NCI-H2196 treated with DMSO at 0.1 percent for 48 hours (cell line): ENCODE results near the gene NT5C2.
"Not testable (repeated sequence)": the region's sequence is repeated elsewhere in the genome, so short reads cannot be mapped to it uniquely, and the experiment has no call there.

Experiments
- DNase-seq: peaks from one replicate; lab custom pipeline; 2025; ENCODE audit not compliant: unreplicated experiment; lab: John Stamatoyannopoulos, UW

NT5C2 gene

DNA sequence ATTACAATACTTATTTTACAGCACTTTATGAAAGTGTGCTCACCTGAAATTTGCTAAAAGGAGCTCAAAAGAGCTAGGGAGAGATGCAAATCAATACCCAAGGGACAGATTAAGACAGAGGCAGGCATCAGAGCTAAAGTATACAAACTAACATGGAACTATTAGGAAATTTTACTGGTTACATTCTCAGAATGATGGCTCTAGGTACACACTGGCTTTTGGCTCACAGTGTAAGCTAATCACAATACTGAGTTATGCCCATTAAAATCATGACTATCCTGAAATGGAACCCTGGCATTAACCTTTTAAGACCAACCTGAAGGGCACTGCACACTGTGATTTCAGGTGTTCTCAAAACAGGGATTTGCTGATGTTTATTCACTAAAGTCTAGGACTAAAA lies 98.1 kb downstream of the NT5C2 start:
- DNase-seq, result no peak

DNA sequence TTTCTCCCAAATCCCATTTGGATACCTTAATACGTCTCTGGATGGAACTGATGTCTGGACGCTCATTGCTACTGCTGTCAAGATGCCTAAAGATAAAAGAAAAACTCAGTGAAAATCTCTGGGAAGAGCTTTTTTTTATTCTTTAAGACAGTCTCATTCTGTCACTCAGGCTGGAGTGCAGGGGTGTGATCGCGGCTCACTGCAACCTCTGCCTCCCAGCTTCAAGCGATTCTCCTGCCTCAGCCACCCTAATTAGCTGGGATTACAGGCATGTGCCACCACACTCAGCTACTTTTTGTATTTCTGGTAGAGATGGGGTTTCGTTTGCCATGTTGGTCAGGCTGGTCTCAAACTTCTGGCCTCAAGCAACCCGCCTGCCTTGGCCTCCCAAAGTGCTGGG lies 102.2 kb downstream of the NT5C2 start:
- no peak for DNase-seq

DNA sequence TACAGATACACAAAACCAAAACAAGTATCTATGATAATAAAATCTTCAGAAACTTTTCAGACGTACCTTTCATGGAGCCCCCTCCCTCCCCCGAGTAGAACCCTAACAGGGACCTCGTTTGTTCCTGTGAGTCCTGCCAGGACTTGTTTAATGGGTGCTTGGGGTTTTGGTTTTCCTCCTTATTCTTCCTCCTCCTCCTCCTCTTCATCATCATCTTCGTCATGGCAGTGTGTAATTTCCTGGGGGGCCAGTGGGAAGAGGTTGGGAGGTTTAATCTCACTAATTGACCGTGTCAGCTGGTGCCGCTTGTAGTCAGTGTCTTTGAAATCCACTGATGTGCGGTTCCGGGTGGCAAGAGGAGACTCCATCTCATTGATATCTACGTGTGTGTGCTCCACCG lies 103.6 kb downstream of the NT5C2 start:
- no peak for DNase-seq

DNA sequence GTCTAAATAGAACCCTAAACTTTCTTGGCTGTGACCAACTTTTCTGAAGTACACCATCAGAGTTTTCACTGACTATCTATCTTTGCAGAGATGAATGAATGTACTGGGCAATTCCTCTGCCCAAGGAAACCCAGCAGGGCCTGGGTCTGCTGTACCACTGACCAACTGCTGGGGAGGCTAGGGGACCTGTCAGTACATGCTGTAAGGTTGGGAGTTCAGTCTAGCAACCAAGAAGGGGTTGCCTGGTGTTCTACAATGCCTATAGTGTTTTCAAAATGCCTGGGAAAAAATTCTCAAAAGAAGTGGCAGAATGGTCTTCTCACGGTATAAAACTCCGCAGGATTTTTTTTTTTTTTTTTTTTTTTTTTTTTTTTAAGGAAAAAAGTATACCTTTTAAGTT lies 106.3 kb downstream of the NT5C2 start:
- no peak for DNase-seq

DNA sequence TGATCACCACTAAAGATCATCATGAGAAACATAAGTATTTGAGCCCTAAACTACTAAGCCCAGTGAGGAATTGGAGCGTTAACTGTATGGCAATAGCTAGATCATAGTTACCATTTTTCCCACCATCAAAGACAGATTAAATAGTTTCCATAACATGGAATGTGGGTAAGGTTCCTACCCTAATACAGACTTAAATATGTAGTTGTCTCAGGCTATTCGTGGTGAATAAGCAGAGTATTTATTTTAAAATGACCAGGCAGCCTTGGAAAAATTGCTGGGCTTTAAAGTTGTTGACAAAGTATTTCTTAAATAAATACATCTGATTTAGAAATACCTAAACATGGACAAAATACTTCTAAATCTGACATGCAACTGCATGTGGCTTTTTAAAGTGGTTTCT lies 106.8 kb downstream of the NT5C2 start:
- DNase-seq, result no peak

DNA sequence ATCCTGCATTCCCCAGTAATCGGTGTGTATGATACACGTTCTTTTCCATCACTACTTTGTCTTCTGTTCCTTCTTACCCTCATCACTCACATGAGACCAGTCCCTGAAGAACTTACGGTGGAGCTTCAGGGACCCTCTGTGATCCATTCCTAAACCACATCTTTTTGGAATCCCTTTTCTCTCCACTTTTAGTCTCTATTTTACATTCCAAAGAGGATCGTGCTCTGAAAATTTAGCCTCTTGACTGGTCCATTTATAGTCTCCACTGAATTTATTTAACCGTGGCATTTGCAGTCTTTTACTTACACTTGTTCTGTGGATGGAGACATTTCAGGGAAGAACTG lies 109.1 kb downstream of the NT5C2 start:
- DNase-seq, result no peak

DNA sequence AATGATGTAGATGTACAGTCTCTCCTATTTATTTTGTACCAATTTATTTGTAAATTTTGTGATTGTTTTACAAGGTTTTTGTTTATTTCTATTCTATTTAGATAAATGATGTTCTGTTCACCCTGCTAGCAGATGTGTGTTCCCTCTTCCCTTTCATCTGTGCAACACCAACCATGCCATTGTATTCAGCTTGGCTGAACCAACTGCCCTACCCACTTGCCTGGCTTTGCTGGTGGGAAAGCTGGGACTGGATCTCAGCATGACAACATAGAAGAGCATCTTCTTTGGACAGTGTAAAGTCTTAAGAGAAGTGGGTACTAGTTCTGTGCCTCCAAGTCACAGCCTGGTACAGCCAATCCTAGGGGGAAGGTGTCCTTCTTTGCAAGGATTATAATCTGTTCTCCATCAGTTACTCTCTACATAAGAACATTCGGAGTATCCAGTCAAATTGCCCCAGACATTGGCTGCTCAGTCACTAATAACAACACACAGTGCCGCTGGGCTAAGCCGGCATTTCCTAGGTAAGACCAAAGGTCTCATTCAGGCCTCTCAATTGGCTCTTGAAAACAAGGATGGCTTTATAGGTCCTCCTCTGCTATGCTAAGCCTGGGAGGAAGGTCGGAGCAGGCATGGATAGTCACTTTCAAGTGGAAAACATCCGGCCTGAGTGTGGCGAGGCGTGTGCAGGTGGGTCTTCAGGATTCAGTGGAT lies 109.7 kb downstream of the NT5C2 start:
- DNase-seq, result no peak

DNA sequence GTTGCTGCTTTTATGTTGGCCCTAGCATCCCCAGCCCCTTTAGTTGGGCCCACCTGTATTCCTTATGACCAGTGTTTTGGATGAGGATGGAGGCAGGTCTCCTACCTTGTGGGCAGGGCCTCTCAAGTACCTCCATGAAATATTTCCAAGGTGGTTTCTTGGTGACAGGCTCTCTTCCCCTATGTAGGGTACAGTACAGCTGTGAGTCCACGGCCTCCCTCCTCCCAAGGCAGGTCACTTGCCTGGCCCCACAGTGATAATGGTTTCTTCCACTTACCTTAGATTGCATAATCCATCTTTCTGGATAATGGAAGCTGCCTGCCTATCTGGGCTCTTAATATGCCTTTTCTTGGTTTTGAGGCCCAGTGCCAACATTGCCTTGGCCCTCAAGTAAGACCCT lies 110.4 kb downstream of the NT5C2 start:
- no peak for DNase-seq

DNA sequence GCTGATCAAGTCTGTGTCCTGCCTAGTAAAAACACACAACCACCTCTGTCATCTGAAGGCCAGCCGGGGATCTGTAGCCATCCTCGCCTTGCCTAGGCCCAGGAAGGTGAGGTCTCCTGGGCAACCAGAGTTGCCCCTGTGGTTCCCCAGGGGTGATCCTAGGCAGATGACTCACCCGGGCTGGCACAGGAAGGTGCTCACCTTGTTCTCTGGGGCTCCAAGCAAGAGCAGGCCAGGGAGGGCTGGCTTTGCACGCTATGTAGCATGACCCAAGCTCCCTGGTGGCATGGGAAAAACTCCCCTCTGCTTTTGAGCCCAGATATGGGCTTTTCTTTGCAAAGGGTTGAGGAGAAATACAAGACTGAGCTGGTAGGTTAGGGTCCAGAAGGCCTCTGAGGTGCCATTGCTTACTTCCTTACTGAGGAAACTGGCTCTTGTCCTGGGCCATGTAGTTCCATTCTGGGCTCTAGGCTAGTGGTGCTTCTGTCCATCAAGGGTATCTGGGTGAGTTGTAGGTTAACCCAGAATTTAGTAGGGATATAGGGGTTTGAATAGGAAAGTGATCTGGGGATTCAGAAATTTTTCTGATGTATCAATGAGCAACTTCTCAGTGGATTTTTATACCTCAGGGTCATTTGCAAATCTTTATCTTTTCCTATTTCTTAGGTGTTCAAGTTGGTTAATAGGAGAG lies 112.0 kb downstream of the NT5C2 start:
- DNase-seq, result no peak

DNA sequence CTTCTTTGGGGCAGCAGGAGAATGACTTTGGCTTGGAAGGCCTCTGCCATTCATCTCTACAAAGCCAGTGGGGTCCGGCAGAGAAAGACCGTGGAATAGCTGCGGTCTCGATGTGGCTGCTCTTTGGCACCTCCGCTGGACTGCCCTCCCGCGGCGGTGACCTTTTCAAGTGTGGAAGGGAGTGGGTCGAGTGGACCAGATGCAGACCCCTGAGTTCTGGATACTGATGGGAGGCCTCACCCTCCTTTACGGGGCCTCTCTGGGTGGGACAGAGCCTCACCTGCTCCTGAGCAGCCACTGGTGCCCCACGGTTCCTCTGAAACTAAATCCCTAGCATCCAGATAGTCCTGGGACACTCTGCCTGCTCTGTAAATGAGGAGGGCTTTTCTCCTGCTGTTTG lies 113.1 kb downstream of the NT5C2 start:
- DNase-seq, result no peak

DNA sequence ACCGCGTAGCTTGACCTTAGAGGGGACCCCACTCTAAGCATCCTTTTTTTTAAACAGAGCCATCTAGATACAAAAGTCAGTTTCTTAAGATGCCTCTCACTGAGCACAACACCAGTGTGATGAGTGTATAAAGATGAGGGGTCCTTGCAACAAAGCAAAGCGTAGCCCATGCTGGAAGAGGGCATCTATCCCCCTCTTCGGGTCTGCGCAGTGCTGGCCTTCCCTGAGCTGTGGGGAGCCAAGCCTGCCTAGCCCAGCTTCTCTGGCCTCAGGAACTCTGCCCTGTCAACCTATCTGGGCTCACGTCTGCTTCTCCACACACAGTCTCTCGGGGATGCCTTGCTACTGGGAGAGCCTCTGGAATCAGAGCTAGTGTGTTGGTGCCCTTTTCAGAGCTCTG lies 114.0 kb downstream of the NT5C2 start:
- DNase-seq, result no peak

DNA sequence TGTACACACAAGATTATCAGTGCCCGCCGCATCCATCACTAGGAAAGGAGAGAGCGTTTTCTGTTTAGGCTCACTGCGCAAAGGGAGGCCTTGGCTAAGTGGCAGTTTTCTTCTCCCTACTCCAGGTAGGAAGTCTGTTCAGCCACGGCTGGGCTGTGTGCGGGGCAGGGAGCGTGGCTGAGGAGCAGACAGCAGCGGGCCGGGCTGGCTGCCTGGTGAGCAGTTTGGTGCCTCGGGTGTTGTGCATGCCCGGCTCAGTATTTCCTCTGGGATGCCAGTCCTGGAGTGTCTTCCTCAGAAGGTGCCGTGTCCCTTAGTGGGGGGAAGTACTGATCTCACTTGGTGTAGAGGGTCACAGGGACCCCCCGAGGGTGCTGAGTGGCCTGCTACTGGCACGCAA lies 114.4 kb downstream of the NT5C2 start:
- no peak for DNase-seq

DNA sequence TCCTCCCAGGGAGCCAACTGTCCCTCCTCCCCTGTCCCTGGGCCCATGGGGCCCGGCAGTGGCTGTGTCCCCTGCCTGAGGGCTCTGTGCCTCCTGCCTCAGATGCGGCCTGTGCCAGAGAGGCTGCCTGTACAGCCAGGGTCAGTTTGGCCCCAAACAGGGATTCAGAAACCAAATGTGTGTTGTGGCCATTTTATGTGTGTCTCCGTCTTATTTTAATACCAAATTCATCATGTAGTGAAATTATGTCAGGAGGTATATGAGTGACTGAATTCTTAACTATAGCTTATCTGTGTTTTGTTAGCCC lies 114.8 kb downstream of the NT5C2 start:
- DNase-seq, result no peak

DNA sequence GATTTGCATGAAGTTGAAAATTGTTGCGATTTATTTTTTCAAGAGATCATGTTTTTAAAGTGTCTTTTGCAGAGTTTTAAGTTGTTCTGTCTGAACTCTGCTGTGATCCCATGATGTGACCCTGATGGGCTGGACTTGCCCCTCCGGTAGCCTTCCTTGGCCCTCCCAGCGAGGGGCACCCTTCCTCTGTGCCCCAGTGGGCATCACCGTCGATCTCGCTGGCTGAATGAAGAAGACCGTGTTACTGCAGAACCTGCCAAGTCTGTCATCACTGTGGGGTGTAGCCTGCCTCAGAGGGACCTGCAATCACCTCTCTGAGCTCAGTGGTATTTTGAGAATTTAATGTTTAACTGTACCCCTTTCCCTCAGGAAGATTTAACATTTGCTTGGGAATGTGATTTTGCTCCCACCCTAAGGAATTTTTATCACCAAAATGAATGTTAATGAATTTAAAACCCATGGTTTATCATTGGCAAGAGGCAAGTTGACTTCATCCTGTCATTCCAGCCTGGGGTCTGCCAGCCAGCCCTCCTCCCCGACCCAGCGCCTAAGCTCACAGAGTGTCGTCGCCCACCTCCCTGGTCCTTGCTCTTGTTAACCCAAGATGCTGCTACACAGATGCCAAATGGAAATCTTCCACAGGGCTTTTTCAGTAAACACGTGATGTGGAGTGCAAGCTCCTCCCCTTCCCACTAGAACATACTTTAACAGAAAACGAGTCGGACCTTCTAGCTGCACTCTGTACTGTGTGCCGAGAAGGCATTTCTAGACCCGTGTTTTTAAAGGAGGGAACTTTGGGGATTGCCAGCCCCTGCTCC lies 115.4 kb downstream of the NT5C2 start:
- no peak for DNase-seq

DNA sequence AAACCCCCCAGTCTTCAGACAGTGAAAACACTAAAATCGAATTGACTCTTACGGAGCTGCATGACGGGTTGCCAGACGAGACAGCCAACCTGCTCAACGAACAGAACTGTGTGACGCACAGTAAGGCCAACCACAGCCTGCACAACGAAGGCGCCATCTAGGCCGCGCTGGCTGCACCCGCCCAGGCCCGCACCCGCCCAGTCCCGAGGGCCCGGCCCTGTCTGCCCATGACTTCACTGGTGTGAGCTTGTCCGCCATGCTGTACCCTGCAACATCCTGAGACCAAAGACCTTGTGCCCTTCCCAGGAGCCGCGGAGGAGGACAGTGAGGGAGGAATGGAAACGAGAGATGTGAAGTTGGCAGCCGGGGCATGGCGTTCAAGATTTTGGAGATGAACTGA lies 116.1 kb downstream of the NT5C2 start:
- DNase-seq, result no peak

DNA sequence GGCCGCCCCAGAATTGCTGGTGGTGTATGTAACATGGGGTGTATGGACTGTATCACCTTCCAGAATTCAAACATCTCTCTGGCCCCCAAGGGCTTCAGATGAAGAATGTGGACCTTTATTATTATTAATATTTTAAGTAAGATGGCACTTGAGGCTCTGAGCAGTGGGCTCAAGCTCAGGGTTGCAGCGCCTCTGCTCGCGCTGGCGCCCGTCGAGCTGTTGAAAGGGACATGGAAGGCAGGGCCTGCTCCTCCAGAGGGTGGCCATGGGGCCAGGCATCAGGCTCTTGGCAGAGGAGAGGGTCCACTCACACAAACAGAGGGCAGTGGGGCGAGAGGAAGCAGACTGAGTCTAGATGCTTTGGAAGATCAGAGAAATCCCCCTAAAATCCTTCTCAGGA lies 120.2 kb downstream of the NT5C2 start:
- no peak for DNase-seq

DNA sequence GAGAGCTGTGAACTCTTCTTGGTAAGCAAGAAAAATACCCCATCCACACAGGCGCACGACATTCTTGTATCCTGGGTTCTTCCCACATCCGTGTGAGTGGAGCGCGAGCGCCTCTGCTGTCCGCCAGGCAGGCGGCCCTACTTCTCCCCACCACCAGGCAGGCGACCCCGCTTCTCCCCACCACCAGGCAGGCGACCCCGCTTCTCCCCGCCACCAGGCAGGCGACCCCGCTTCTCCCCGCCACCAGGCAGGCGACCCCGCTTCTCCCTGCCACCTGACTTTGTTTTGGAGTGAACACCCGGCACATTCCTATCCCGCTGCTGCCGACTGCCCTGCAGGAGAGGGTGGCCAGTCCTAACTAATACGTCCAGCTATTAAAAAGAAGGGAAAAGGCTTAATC lies 120.8 kb downstream of the NT5C2 start:
- DNase-seq, result no peak

DNA sequence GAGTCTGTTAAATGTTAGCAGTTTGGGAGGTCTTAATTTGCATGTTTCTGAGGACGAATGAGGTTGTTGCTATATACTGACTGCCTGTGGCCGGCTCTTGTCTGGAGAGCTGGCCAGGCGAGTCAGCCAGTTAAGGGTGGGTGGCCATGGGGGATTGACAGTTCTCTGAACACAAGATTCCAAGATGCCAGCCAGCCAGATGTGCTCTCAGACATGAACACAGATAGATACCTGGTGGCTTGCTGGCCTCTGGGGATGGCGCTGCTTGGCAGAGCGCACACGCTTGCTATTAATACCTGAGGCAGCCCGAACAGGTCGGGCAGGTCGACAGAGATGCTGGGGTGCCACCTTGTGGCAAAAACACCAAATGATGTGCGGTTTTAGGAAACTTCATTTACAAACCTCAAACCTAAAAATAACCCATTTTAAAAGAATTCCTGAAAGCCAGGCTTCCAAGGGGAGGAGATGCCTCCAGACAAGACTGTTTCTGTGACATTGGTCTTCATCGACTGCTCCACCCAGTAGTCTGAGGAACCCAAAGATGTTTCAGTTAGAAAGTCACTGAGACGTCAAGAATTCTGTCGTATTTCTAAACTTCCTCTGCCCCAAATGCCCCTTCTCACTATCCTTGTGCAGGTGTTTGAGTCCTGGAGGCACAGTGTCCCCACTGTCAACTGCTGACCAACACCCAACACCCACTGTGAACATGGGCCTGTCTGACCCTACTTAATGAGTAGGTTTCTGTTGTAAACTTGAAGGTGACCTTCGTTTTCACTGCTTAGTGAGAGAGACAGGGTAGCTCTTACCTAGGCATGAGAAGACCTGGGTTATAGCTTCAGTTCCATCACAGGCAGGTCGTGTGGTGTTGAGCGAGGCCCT lies 123.4 kb downstream of the NT5C2 start:
- DNase-seq, result no peak

DNA sequence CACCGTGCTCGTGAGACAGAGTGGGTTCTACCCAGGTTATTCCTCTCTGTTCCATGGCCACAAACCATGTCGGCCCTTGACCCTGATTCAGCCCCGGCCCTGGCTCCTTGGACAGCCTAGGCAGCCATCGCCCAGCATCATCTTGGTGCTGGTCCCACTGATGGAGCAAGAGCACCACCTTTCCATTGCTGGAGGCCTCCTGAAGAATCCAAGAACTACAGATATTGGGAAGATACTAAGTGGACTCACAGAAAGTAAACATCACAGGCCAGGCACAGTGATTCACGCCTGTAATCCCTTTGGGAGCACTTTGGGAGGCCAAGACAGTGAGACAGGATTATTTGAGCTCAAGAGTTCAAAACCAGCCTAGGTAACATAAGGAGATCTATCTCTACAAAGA lies 125.1 kb downstream of the NT5C2 start:
- DNase-seq, result no peak

DNA sequence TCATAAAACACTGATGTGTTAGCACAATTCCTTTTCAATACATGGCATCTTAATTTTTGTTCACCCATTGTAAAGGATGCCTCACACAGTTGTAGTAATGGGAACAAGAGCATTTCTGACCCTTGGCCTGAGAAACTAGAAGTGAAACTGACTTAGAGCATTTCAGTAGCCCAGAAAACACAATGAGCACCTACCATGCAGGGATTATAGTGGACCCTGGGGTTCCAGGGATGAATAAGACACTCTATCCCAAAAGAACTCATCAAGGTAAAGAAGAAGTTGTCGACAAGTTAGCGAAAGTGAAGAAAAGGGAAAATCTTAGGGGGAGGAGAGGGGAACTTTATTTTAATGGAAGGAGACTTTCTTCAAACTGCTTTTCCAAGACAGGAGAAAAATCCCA lies 125.6 kb downstream of the NT5C2 start:
- no peak for DNase-seq

DNA sequence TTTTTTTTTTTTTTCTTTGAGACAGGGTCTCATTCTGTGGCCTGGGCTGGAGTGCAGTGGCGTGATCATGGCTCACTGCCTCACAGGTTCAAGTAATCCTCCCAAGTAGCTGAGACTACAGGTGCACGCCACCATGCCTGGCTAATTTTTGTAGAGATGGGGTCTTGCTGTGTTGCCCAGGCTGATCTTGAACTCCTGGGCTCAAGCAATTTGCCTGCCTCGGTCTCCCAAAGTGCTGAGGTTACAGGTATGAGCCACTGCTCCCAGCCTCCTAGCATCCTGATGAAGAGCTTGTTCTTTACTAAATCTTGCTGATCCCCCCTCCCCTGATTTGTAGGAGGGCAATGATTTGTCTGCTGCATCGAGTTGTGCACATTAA lies 126.0 kb downstream of the NT5C2 start:
- DNase-seq, result not testable (repeated sequence)
